GM19099 (cell line): ENCODE measurements around the gene MCAM.

Experiments used
- POLR2A ChIP-seq: IDR thresholded peaks from 3 replicates; pipeline ENCODE4 v1.6.1; 2011; ENCODE audit warnings: low read depth; ENCODE audit not compliant: insufficient read length; ENCODE audit errors: extremely low read depth

MCAM gene

GRCh38 chr11:119310682-119311052 lies 6.3 kb downstream of the MCAM start:
- TF ChIP-seq POLR2A: no peak

GRCh38 chr11:119309953-119310681 lies 6.8 kb downstream of the MCAM start:
- no peak for TF ChIP-seq POLR2A

GRCh38 chr11:119309411-119309810 lies 7.5 kb downstream of the MCAM start:
- TF ChIP-seq POLR2A: no peak

GRCh38 chr11:119307974-119308373 lies 9.0 kb downstream of the MCAM start:
- TF ChIP-seq POLR2A: no peak

GRCh38 chr11:119307219-119307618 lies 9.7 kb downstream of the MCAM start:
- no peak for TF ChIP-seq POLR2A

- TF ChIP-seq POLR2A: no peak
Observed at GRCh38 chr11:119306373-119306890, 10.5 kb downstream of the MCAM start.

- TF ChIP-seq POLR2A: no peak
Observed at GRCh38 chr11:119305556-119306372, 11.2 kb downstream of the MCAM start.

GRCh38 chr11:119303227-119303718 lies 13.7 kb downstream of the MCAM start:
- TF ChIP-seq POLR2A: no peak

- no peak for TF ChIP-seq POLR2A
Observed at GRCh38 chr11:119300198-119300964, 16.5 kb downstream of the MCAM start.

- no peak for TF ChIP-seq POLR2A
Observed at GRCh38 chr11:119299416-119299815, 17.5 kb downstream of the MCAM start.

GRCh38 chr11:119298726-119299125 lies 18.2 kb downstream of the MCAM start:
- TF ChIP-seq POLR2A: no peak

GRCh38 chr11:119297938-119298337 lies 19.0 kb downstream of the MCAM start:
- no peak for TF ChIP-seq POLR2A

GRCh38 chr11:119295178-119295577 lies 21.8 kb downstream of the MCAM start:
- no peak for TF ChIP-seq POLR2A

GRCh38 chr11:119293461-119293860 lies 23.5 kb downstream of the MCAM start:
- no peak for TF ChIP-seq POLR2A

GRCh38 chr11:119290894-119291497 lies 25.9 kb downstream of the MCAM start:
- TF ChIP-seq POLR2A: no peak
